Ovary (tissue), 9 donors: Measurements from ENCODE around the gene OXGR1. TPM values are rescaled to one million over a fixed set of nuclear protein-coding genes. Genes with fewer than 3 reads are reported as not detected.
"Not testable (repeated sequence)": the region's sequence is repeated elsewhere in the genome, so short reads cannot be mapped to it uniquely, and the experiment has no call there.

ENCODE experiments used
- DNase-seq, 5 donors: peaks; one replicate each; pipeline ENCODE4 v3.0.0-alpha.2; 2019 to 2020
- H3K27ac ChIP-seq, 2 donors: fragments of 200-600 bp; one replicate each; pipeline versions ENCODE4 v1.5.1 to v1.8.0; 2019 to 2022
- H3K27me3 ChIP-seq: fragments of 200-600 bp; one replicate; pipeline ENCODE4 v1.8.0; 2022
- H3K36me3 ChIP-seq: fragments of 200-600 bp; sonication (generic); one replicate; pipeline ENCODE4 v1.5.1; 2019
- H3K4me1 ChIP-seq: one replicate; pipeline ENCODE4 v1.8.1; 2013; ENCODE audit warnings: mild to moderate bottlenecking, moderate library complexity; ENCODE audit not compliant: insufficient read depth
- H3K4me3 ChIP-seq: fragments of 200-600 bp; sonication (generic); one replicate; pipeline ENCODE4 v1.5.1; 2017
- H3K9me3 ChIP-seq, 2 donors: fragments of 200-600 bp in 1 of 2; sonication (generic) in 1 of 2; one replicate each; pipeline versions ENCODE4 v1.5.1 to v1.8.1; 2013 to 2019; ENCODE audit warnings: mild to moderate bottlenecking in 1 of 2, moderate library complexity in 1 of 2
- EP300 ChIP-seq: sonication (generic); formaldehyde crosslinking; IDR thresholded peaks from one replicate; pipeline ENCODE4 v1.6.1; 2017; ENCODE audit warnings: antibody characterized with exemption
- POLR2A ChIP-seq: fragments of 450-650 bp; IDR thresholded peaks from one replicate; pipeline ENCODE4 v1.6.1; 2017; ENCODE audit warnings: antibody characterized with exemption, mild to moderate bottlenecking, moderate library complexity
- WGBS, 3 donors: extraction: QIAGEN DNeasy Blood & Tissue Kit in 1 of 3; methylation state at CpG; one replicate each; pipeline versions ENCODE4 v1.1.5 to v1.1.7; 2013 to 2017; 5-methylcytosine and 5-hydroxymethylcytosine counted together
- intact Hi-C, 4 donors: fragments of 100-400 bp; cut with DNase I; formaldehyde crosslinking; loops; one replicate each; pipeline versions ENCODE4 v1.11.0 to v1.15.1; 2022 to 2023
- polyA plus RNA-seq, 2 donors: library from polyadenylated mRNA; stranded (reverse); fragments of 200-250 nt in 1 of 2; fragments of 350-450 nt in 1 of 2; fragmentation: Illumina TruSeq in 1 of 2; extraction: RNeasy Lipid Tissue Mini Kit (QIAGEN cat#74804) in 1 of 2; gene quantifications; one replicate each; pipeline ENCODE4 v1.2.3, GENCODE V29; 2013 to 2014
- total RNA-seq, 7 donors: library from RNA; depleted of rRNA in 2 of 7; stranded (reverse); fragments of >200 nt in 2 of 7; fragmentation: NEBNext Ultra II Directional in 3 of 7; extraction: Animal tissue kit (Norgen Biotek cat#: 25700) in 3 of 7; gene quantifications; one replicate each; pipeline versions ENCODE4 v1.1.0 to v1.2.4, GENCODE V29; 2016 to 2023
- TF ChIP-seq, protein P1 (sequence below), 3 donors: fragments of 450-650 bp in 2 of 3; fragments of 200-600 bp in 1 of 3; IDR thresholded peaks; one replicate each; pipeline versions ENCODE4 v1.5.1 to v1.8.0; 2016 to 2022; ENCODE audit warnings: antibody characterized with exemption in 3 of 3, mild to moderate bottlenecking in 1 of 3
- donor health status: DM: no; HTN: no; CAD: no; lungs with moderate emphysema.
- donor health status: DM: no; HTN: no; CAD: no.
- donor health status: Bipolar disorder and iron deficiency.
- donor health status: DM: yes; HTN: yes; CAD: no.
- donor health status: DM: no; HTN: no; CAD: no.
- donor health status: DM: yes; HTN: yes; CAD: no.

The OXGR1 gene
- total and polyA plus RNA-seq, 9 donors: 0.04 to 0.72 (median 0.39) TPM; not detected in 3

DNA sequence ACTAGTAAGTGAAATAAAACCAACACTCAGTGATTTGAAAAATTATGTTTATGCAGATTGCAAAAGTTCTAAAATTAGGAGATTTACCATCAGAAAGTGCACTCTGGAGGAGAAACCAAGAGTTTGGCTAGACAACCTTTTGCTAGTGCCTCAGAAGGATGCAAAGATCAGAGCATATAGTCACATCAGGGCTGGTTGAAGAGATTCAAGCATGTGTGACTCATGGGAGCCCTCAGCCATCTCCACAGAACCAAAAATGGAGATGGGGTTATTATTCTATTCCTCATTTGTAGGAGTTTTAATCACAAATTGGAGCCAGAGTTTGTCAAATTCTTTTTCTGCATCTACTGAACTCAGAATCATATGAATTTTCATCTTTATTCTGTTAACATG, 32.9 kb upstream of the OXGR1 start:
- intact Hi-C loops: no loop called here

DNA sequence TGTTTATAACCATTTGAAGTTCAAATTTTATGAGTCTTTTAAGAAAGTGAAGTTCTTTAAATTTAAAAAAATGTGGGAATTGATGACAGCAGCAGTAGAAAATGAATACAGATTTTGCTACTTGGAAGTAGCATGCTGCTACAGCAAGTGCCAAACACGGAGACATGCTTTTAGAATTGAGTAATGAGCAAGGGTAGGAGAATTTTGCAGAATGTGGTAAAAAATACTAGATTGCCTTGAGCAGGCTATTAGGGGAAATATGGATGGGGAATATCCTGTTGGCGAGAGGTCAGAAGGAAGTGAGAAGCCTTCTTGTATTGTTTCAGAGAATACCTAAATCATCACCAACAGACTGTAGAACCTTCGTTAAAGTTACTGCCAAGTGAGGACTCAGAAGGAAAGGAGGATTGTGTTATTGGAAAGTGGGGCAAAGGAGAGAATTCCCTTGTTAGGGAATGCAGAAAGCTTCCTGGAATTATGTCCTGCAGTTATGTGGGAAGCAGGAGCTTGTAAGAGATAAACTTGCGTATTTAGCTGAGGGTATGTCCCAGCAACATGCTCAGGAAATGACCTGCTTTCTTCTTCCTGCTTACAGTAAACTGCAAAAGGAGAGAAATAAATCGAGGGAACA, 32.4 kb upstream of the OXGR1 start:
- H3K27me3 ChIP-seq: no peaks in the 10 kb centered on the region
- 48 to 53% (median 51%) methylated on average over 5 of the region's 5 CpGs for whole genome bisulfite sequencing, 3 donors
- H3K4me1 ChIP-seq: no peaks in the 10 kb centered on the region
- intact Hi-C loops: no loop called here
- no peak for DNase-seq
- H3K4me3 ChIP-seq: no peak overlapping the region
- H3K36me3 ChIP-seq: no peaks in the 10 kb centered on the region
- no peak overlapping the region for H3K27ac ChIP-seq
- H3K9me3 ChIP-seq: no peaks in the 10 kb centered on the region
- TF ChIP-seq POLR2A (no peak), EP300 (no peak)
- TF ChIP-seq, protein P1, sequence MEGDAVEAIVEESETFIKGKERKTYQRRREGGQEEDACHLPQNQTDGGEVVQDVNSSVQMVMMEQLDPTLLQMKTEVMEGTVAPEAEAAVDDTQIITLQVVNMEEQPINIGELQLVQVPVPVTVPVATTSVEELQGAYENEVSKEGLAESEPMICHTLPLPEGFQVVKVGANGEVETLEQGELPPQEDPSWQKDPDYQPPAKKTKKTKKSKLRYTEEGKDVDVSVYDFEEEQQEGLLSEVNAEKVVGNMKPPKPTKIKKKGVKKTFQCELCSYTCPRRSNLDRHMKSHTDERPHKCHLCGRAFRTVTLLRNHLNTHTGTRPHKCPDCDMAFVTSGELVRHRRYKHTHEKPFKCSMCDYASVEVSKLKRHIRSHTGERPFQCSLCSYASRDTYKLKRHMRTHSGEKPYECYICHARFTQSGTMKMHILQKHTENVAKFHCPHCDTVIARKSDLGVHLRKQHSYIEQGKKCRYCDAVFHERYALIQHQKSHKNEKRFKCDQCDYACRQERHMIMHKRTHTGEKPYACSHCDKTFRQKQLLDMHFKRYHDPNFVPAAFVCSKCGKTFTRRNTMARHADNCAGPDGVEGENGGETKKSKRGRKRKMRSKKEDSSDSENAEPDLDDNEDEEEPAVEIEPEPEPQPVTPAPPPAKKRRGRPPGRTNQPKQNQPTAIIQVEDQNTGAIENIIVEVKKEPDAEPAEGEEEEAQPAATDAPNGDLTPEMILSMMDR (IDR thresholded peaks at IDR 0.05): no peak

More for the DNA sequence above, 32.9 kb upstream of the OXGR1 start:
- no peak overlapping the region for H3K4me3 ChIP-seq
- DNase-seq: no peak
- H3K4me1 ChIP-seq: no peaks in the 10 kb centered on the region
- TF ChIP-seq POLR2A: no peak
- no peak for TF ChIP-seq EP300
- TF ChIP-seq, protein P1 (IDR thresholded peaks at IDR 0.05): no peak
- no peaks in the 10 kb centered on the region for H3K36me3 ChIP-seq
- no peak overlapping the region for H3K27ac ChIP-seq
- no peaks in the 10 kb centered on the region for H3K9me3 ChIP-seq
- H3K27me3 ChIP-seq: no peaks in the 10 kb centered on the region

DNA sequence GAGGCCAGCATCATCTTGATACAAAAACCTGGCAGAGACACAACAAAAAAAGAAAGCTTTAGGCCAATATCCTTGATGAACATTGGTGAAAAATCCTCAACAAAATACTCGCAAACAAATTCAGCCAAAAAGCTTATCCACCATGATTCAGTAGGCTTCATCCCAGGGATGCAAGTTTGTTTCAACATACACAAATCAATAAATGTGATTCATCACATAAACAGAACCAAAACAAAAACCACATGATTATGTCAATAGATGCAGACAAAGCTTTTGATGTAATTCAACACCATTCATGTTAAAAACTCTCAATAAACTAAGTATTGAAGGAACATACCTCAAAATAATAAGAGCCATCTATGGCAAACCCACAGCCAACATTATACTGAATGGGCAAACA, 29.5 kb upstream of the OXGR1 start:
- 85 to 89% (median 87%) methylated on average over 1 of the region's 1 CpG for WGBS, 3 donors
- intact Hi-C loops: not testable (repeated sequence)

DNA sequence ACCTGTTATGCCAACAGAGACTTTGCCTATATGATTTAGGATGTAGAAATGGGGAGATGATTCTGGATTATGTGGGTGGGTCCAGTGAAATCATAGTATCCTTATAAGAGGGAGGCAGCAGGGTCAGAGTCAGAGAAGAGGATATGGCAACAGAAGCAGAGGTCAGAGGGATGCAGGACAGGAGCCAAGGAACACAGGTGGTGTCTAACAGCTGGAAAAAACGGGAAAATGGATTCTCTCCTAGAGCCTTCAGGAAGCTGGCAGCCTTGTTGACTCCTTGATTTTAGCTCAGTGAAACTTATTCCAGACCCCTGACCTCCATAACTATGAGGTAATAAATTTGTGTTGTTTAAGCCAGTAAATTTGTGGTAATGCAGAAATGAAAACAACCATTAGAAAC, 28.8 kb upstream of the OXGR1 start:
- TF ChIP-seq, protein P1 (IDR thresholded peaks at IDR 0.05): no peak
- no peak for TF ChIP-seq POLR2A
- no peak for TF ChIP-seq EP300
- H3K9me3 ChIP-seq: no peaks in the 10 kb centered on the region
- no peak overlapping the region for H3K27ac ChIP-seq
- H3K4me1 ChIP-seq: no peaks in the 10 kb centered on the region
- intact Hi-C loops: no loop called here
- H3K27me3 ChIP-seq: no peaks in the 10 kb centered on the region
- WGBS, 3 donors: 7 to 18% (median 12%) methylated on average over 1 of the region's 1 CpG
- DNase-seq: no peak
- no peak overlapping the region for H3K4me3 ChIP-seq
- no peaks in the 10 kb centered on the region for H3K36me3 ChIP-seq

More for the DNA sequence above, 29.5 kb upstream of the OXGR1 start:
- not testable (repeated sequence) for H3K36me3 ChIP-seq, DNase-seq, H3K27ac ChIP-seq, H3K4me1 ChIP-seq, H3K9me3 ChIP-seq, H3K4me3 ChIP-seq, H3K27me3 ChIP-seq

DNA sequence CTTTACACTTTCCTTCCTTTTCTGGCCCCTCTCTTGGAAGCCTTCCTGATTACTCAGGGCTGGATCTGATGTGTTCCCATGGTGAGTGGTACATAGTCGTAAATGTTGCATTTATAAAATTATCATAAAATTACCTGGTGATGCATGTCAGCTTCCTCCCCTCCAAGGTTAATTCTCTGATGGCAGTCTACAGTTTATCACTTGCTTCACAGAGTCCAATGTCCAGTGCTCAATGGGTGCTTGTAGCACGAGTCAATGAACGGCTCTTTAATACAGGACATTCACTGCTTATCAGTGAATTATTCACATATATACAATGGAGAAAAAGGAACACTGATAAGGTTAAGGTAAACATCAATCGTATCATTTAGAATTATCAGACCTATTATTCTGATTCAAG, 27.0 kb upstream of the OXGR1 start:
- H3K9me3 ChIP-seq: no peaks in the 10 kb centered on the region
- H3K27me3 ChIP-seq: no peaks in the 10 kb centered on the region
- H3K36me3 ChIP-seq: no peaks in the 10 kb centered on the region
- H3K4me1 ChIP-seq: no peaks in the 10 kb centered on the region
- DNase-seq: no peak
- H3K27ac ChIP-seq: no peak overlapping the region
- no peak for TF ChIP-seq EP300
- no peak for TF ChIP-seq POLR2A
- TF ChIP-seq, protein P1 (IDR thresholded peaks at IDR 0.05): no peak
- intact Hi-C loops: no loop called here
- no peak overlapping the region for H3K4me3 ChIP-seq
- WGBS, 3 donors: 51 to 70% (median 60%) methylated on average over 4 of the region's 4 CpGs
